Suprapubic skin (tissue), 4 donors: Measurements from ENCODE around the gene OPA3.
"Not testable (repeated sequence)": the region's sequence is repeated elsewhere in the genome, so short reads cannot be mapped to it uniquely, and the experiment has no call there.

Experiments
- EP300 ChIP-seq: sonication (generic); formaldehyde crosslinking; IDR thresholded peaks from one replicate; pipeline ENCODE4 v1.6.1; 2017; ENCODE audit warnings: antibody characterized with exemption
- POLR2A ChIP-seq, 2 donors: fragments of 450-650 bp; IDR thresholded peaks; one replicate each; pipeline ENCODE4 v1.6.1; 2017; ENCODE audit warnings: antibody characterized with exemption in 2 of 2, mild to moderate bottlenecking in 2 of 2, moderate library complexity in 2 of 2
- POLR2AphosphoS5 ChIP-seq, 3 donors: sonication (generic); formaldehyde crosslinking; IDR thresholded peaks; one replicate each; pipeline ENCODE4 v1.6.1; 2017; ENCODE audit warnings: antibody characterized with exemption in 3 of 3
- TF ChIP-seq, protein P1 (sequence below), 2 donors: fragments of 200-600 bp in 1 of 2; fragments of 450-650 bp in 1 of 2; sonication (generic) in 1 of 2; IDR thresholded peaks; one replicate each; pipeline ENCODE4 v1.5.1; 2016 to 2019; ENCODE audit warnings: antibody characterized with exemption in 2 of 2, mild to moderate bottlenecking in 1 of 2, moderate library complexity in 1 of 2

DNA sequence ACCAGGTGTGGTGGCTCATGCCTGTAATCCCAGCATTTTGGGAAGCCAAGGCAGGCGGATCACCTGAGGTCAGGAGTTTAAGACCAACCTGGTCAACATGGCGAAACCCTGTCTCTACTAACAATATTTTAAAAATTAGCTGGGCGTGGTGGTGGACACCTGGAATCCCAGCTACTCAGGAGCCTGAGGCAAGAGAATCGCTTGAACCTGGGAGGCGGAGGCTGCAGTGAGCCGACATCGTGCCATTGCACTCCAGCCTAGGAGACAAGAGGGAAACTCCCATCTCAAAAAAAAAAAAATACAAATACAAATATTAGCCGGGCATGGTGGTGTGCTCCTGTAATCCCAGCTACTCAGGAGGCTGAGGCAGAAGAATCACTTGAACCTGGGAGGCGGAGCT, 30.5 kb upstream of the OPA3 start:
- TF ChIP-seq, protein P1, sequence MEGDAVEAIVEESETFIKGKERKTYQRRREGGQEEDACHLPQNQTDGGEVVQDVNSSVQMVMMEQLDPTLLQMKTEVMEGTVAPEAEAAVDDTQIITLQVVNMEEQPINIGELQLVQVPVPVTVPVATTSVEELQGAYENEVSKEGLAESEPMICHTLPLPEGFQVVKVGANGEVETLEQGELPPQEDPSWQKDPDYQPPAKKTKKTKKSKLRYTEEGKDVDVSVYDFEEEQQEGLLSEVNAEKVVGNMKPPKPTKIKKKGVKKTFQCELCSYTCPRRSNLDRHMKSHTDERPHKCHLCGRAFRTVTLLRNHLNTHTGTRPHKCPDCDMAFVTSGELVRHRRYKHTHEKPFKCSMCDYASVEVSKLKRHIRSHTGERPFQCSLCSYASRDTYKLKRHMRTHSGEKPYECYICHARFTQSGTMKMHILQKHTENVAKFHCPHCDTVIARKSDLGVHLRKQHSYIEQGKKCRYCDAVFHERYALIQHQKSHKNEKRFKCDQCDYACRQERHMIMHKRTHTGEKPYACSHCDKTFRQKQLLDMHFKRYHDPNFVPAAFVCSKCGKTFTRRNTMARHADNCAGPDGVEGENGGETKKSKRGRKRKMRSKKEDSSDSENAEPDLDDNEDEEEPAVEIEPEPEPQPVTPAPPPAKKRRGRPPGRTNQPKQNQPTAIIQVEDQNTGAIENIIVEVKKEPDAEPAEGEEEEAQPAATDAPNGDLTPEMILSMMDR (IDR thresholded peaks at IDR 0.05), result not testable (repeated sequence)
- TF ChIP-seq POLR2AphosphoS5 (IDR thresholded peaks at IDR 0.05); POLR2A (IDR thresholded peaks at IDR 0.05); EP300: not testable (repeated sequence)
